Colonic mucosa (tissue), 4 donors: ENCODE measurements around the gene ADCY2. TPM values are rescaled to one million over a fixed set of nuclear protein-coding genes. Genes with fewer than 3 reads are reported as not detected.
A peak's percentile ranks its signal among the peaks of the same experiment; 100 is the strongest.

Experiments
- DNase-seq: peaks from one replicate; pipeline ENCODE4 v3.0.0-alpha.2; 2020
- H3K27ac ChIP-seq: fragments of 200-600 bp; one replicate; pipeline ENCODE4 v1.8.0; 2021
- H3K27me3 ChIP-seq: fragments of 200-600 bp; one replicate; pipeline ENCODE4 v1.8.0; 2021
- H3K36me3 ChIP-seq: fragments of 200-600 bp; one replicate; pipeline ENCODE4 v1.8.0; 2021
- H3K4me1 ChIP-seq: fragments of 200-600 bp; one replicate; pipeline ENCODE4 v1.8.0; 2021; ENCODE audit warnings: mild to moderate bottlenecking
- H3K4me3 ChIP-seq: fragments of 200-600 bp; one replicate; pipeline ENCODE4 v1.8.0; 2021
- H3K9ac ChIP-seq, 2 donors: one replicate each; pipeline ENCODE4 v1.7.0; 2013; ENCODE audit warnings: control low read depth in 2 of 2, low read depth in 2 of 2, low read length in 2 of 2
- H3K9me3 ChIP-seq: fragments of 200-600 bp; one replicate; pipeline ENCODE4 v1.8.0; 2021
- CTCF ChIP-seq: fragments of 200-600 bp; IDR thresholded peaks from one replicate; pipeline ENCODE4 v1.8.0; 2022; ENCODE audit warnings: antibody characterized with exemption, mild to moderate bottlenecking
- intact Hi-C: fragments of 100-400 bp; cut with DNase I; formaldehyde crosslinking; loops from one replicate; pipeline ENCODE4 v1.14.1; 2022
- total RNA-seq, 2 donors: library from RNA; stranded (reverse); fragmentation: NEBNext Ultra II Directional in 1 of 2; extraction: Animal tissue kit (Norgen Biotek cat#: 25700) in 1 of 2; gene quantifications; one replicate each; pipeline ENCODE4 v1.2.1, GENCODE V29; 2021
- donor health status: healthy.
- donor health status: DM: no; HTN: no; CAD: no.
- donor health status: DM: no; HTN: no; CAD: no.

The ADCY2 gene
- total RNA-seq, 2 donors from 2014 or later: 0.67 to 1.9 TPM

DNA sequence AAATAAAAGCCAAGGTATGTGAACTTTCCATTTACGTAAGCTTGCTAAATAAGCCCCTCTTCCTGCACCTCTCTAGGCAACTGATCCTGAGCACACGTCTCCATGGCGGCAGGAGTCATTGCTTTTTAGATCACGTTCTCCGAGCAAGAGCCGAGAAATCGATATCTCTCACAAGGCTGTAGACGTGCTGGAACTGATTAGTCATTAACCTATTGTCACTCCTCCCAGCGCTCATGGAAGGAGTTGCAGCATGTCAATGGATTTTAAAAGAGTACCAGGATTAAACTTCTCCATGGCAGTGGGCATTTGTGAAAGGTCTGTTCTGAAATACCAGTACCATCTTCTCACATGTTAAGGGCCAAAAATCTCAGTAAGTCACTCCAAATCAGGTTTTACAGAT lies 4.7 kb upstream of the ADCY2 start:
- intact Hi-C loops: loop anchor here (5.0 to 10.0 kb wide), 4 partner anchors 136 to 624 kb away; no protein-coding TSS in a partner anchor
- H3K9me3 ChIP-seq: no peaks in the 10 kb centered on the region
- H3K4me3 ChIP-seq: no peak overlapping the region
- no peak for DNase-seq
- no peak overlapping the region for H3K9ac ChIP-seq
- H3K4me1 ChIP-seq: peaks cover 3% of the 10 kb centered on the region
- H3K27me3 ChIP-seq: peaks cover 10% of the 10 kb centered on the region
- peak; percentile 22 for TF ChIP-seq CTCF
- H3K27ac ChIP-seq: no peak overlapping the region
- H3K36me3 ChIP-seq: no peaks in the 10 kb centered on the region

- Histone ChIP-seq H3K27ac (peak overlapping the region; percentile 44), H3K27me3 (peaks cover 19% of the 10 kb centered on the region), H3K9me3 (no peaks in the 10 kb centered on the region), H3K36me3 (no peaks in the 10 kb centered on the region), H3K4me3 (no peak overlapping the region), H3K4me1 (peaks cover 3% of the 10 kb centered on the region), H3K9ac (no peak overlapping the region)
- DNase-seq: peak; percentile 43
- TF ChIP-seq CTCF: peak; percentile 58
- intact Hi-C loops: loop anchor here (5.0 to 10.0 kb wide), 4 partner anchors 137 to 625 kb away; no protein-coding TSS in a partner anchor
Observed at GRCh38 chr5:7391814-7392692, 3.9 kb upstream of the ADCY2 start.

DNA sequence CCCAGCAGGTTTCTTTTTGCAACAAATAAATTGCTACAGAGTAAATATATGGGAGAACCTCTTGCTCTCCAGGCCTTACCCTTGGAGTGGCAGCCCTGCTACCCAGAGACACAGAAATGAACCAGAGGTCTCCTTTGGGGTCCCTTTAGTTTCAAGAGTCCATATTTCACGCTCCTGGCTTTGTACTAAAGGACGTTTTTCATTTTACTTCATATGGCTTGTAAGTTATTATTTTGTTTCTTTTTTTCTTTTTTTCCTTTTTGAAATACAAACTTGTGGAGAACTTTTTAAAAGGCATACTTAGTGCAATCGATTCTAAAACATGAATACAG lies 3.3 kb upstream of the ADCY2 start:
- DNase-seq: no peak
- intact Hi-C loops: loop anchor here (5.0 to 10.0 kb wide), 4 partner anchors 138 to 625 kb away; no protein-coding TSS in a partner anchor

GRCh38 chr5:7393921-7394799 lies 1.8 kb upstream of the ADCY2 start:
- no peak for DNase-seq
- peaks cover 23% of the 10 kb centered on the region for H3K27me3 ChIP-seq
- no peak for TF ChIP-seq CTCF
- no peak overlapping the region for H3K9ac ChIP-seq
- H3K27ac ChIP-seq: no peak overlapping the region
- intact Hi-C loops: loop anchor here (5.0 to 10.0 kb wide), 4 partner anchors 139 to 627 kb away; no protein-coding TSS in a partner anchor
- no peaks in the 10 kb centered on the region for H3K36me3 ChIP-seq
- peaks cover 3% of the 10 kb centered on the region for H3K4me1 ChIP-seq
- no peak overlapping the region for H3K4me3 ChIP-seq
- H3K9me3 ChIP-seq: no peaks in the 10 kb centered on the region

More for the DNA sequence above, 3.3 kb upstream of the ADCY2 start:
- Histone ChIP-seq H3K27me3 (peaks cover 22% of the 10 kb centered on the region), H3K4me1 (peaks cover 3% of the 10 kb centered on the region), H3K4me3 (no peak overlapping the region), H3K9ac (no peak overlapping the region), H3K9me3 (no peaks in the 10 kb centered on the region), H3K36me3 (no peaks in the 10 kb centered on the region), H3K27ac (no peak overlapping the region)
- TF ChIP-seq CTCF: no peak

DNA sequence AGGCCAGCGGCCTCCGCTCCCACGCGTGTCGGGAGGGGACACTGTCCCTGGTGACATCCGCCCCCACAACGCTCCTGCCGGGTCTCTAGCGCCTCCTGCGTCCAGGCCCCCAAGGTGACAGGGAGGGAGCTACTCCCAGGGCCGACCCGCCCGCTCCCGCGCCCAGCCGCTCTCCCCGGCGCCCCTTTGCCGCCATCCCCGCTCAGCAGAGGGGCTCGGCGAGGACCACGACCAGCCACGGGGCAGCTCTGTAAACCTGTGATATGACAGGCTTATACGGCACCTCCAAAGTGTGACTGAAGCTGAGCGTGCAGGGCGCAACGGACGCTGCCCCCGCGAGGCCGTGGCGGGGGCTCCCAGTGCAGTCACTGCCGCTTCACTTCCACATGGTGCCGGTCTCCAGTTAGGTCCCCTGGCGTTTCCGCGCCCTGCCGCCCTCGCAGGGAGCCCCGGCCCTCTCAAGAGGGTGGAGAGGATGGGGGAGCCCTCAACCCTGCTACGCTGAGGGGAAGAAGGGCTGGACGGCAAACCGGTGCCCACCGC lies 978 bp upstream of the ADCY2 start:
- intact Hi-C loops: loop anchor here (5.0 to 10.0 kb wide), 4 partner anchors 140 to 628 kb away; no protein-coding TSS in a partner anchor
- H3K4me1 ChIP-seq: peaks cover 3% of the 10 kb centered on the region
- no peak for TF ChIP-seq CTCF
- H3K36me3 ChIP-seq: no peaks in the 10 kb centered on the region
- peak overlapping the region; percentile 3 for H3K4me3 ChIP-seq
- peaks cover 23% of the 10 kb centered on the region for H3K27me3 ChIP-seq
- no peak overlapping the region for H3K9ac ChIP-seq
- no peak overlapping the region for H3K27ac ChIP-seq
- no peaks in the 10 kb centered on the region for H3K9me3 ChIP-seq
- DNase-seq: no peak
